ENCODE data around the gene FZD10.

The FZD10 gene

GRCh38 chr12:130121226-130122000, 40.9 kb upstream of the FZD10 start:
- no peak for TF ChIP-seq POLR2AphosphoS5 (IDR thresholded peaks at IDR 0.05; ENCODE audit: low read depth, low read length)
- no peak for TF ChIP-seq FOXP2 (optimal IDR thresholded peaks at IDR 0.05; ENCODE audit: borderline replicate concordance, extremely low read depth, extremely low read length, insufficient read depth)
- no peak for TF ChIP-seq SIN3A (IDR thresholded peaks at IDR 0.05; ENCODE audit: borderline replicate concordance, insufficient read depth, low read length)
- TF ChIP-seq TAF1 (IDR thresholded peaks at IDR 0.05; ENCODE audit: borderline replicate concordance, insufficient read depth, low read length) = no peak
- TF ChIP-seq REST (IDR thresholded peaks at IDR 0.05; ENCODE audit: insufficient read depth in 1 of 2, low read depth in 2 of 2, low read length in 2 of 2) = no peak

DNA sequence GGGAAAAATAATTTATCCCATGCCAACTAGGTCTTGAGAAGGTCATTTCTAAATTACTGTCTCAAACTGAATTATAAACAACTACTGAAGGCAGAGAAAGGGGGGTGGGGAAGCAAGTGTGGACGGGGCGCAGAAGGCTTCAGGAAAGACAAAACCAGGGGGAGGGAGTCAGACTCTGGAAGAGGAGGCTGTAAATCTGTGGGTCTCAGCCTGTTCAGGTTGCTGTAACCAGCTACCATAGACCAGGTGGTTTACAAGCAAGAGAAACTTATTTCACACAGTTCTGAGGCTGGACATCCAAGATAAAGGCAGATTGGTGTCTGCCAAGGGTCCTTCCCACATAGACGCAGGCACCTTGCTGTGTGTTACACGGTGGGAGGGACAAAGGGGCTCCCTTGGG, 39.9 kb upstream of the FZD10 start:
- no peak for TF ChIP-seq FOXP2 (optimal IDR thresholded peaks at IDR 0.05; ENCODE audit: borderline replicate concordance, extremely low read depth, extremely low read length, insufficient read depth)
- TF ChIP-seq SIN3A (IDR thresholded peaks at IDR 0.05; ENCODE audit: borderline replicate concordance, insufficient read depth, low read length) = no peak
- TF ChIP-seq TAF1 (IDR thresholded peaks at IDR 0.05; ENCODE audit: borderline replicate concordance, insufficient read depth, low read length) = no peak
- no peak for TF ChIP-seq POLR2AphosphoS5 (IDR thresholded peaks at IDR 0.05; ENCODE audit: low read depth, low read length)
- no peak for TF ChIP-seq REST (IDR thresholded peaks at IDR 0.05; ENCODE audit: insufficient read depth in 1 of 2, low read depth in 2 of 2, low read length in 2 of 2)

GRCh38 chr12:130124106-130124505, 38.2 kb upstream of the FZD10 start:
- TF ChIP-seq TAF1 (IDR thresholded peaks at IDR 0.05; ENCODE audit: borderline replicate concordance, insufficient read depth, low read length) (no peak), POLR2AphosphoS5 (IDR thresholded peaks at IDR 0.05; ENCODE audit: low read depth, low read length) (no peak), SIN3A (IDR thresholded peaks at IDR 0.05; ENCODE audit: borderline replicate concordance, insufficient read depth, low read length) (no peak), REST (IDR thresholded peaks at IDR 0.05; ENCODE audit: insufficient read depth in 1 of 2, low read depth in 2 of 2, low read length in 2 of 2) (no peak), FOXP2 (optimal IDR thresholded peaks at IDR 0.05; ENCODE audit: borderline replicate concordance, extremely low read depth, extremely low read length, insufficient read depth) (no peak)

GRCh38 chr12:130124605-130125244, 37.5 kb upstream of the FZD10 start:
- no peak for TF ChIP-seq TAF1 (IDR thresholded peaks at IDR 0.05; ENCODE audit: borderline replicate concordance, insufficient read depth, low read length)
- no peak for TF ChIP-seq REST (IDR thresholded peaks at IDR 0.05; ENCODE audit: insufficient read depth in 1 of 2, low read depth in 2 of 2, low read length in 2 of 2)
- TF ChIP-seq FOXP2 (optimal IDR thresholded peaks at IDR 0.05; ENCODE audit: borderline replicate concordance, extremely low read depth, extremely low read length, insufficient read depth) = no peak
- TF ChIP-seq SIN3A (IDR thresholded peaks at IDR 0.05; ENCODE audit: borderline replicate concordance, insufficient read depth, low read length) = no peak
- TF ChIP-seq POLR2AphosphoS5 (IDR thresholded peaks at IDR 0.05; ENCODE audit: low read depth, low read length) = no peak
